ENCODE results near the gene TNFSF13.

GRCh38 chr17:7551396-7551795, 7.2 kb upstream of the TNFSF13 start:
- no peak for TF ChIP-seq CTCF (IDR thresholded peaks at IDR 0.05)
- TF ChIP-seq POLR2A (IDR thresholded peaks at IDR 0.05), result no peak
